ENCODE results near the gene LHPP.

LHPP gene, protein sequence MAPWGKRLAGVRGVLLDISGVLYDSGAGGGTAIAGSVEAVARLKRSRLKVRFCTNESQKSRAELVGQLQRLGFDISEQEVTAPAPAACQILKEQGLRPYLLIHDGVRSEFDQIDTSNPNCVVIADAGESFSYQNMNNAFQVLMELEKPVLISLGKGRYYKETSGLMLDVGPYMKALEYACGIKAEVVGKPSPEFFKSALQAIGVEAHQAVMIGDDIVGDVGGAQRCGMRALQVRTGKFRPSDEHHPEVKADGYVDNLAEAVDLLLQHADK

DNA sequence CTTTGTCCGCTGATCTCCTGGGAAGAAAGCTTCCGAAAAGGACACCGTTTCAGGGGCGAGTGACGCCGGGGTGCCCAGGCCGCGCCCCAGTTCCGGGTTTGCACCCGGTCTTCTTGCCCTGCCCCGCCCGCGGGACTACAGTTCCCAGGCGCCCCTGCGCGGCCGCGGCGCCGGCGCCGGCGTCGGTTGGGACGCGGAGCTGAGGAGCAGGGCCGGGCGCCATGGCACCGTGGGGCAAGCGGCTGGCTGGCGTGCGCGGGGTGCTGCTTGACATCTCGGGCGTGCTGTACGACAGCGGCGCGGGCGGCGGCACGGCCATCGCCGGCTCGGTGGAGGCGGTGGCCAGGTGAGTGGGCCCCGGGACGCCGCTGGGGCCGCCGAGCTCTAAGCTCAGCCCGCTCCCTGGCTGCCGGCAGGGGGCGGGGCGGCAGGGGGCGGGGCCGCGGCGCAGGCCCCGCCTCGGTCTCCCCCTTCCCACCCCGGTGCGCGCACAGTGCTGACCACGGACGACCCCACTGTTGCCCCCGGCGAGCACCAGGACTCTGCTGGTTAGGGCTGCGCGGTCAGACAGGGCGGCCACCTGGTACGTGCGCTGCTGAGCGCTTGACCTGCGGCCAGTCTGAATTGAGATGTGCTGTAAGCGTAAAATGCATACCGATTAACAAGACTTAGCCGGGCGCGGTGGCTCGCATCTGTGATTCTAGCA is at the start of gene LHPP:
LHPP (plus strand) TSS at position 182 of the 706 bp plus-strand sequence; CDS start at position 222, 40 bp downstream.
- DNase-seq (ENCODE audit: low read depth), result peak; percentile 16
- TF ChIP-seq, protein P1, sequence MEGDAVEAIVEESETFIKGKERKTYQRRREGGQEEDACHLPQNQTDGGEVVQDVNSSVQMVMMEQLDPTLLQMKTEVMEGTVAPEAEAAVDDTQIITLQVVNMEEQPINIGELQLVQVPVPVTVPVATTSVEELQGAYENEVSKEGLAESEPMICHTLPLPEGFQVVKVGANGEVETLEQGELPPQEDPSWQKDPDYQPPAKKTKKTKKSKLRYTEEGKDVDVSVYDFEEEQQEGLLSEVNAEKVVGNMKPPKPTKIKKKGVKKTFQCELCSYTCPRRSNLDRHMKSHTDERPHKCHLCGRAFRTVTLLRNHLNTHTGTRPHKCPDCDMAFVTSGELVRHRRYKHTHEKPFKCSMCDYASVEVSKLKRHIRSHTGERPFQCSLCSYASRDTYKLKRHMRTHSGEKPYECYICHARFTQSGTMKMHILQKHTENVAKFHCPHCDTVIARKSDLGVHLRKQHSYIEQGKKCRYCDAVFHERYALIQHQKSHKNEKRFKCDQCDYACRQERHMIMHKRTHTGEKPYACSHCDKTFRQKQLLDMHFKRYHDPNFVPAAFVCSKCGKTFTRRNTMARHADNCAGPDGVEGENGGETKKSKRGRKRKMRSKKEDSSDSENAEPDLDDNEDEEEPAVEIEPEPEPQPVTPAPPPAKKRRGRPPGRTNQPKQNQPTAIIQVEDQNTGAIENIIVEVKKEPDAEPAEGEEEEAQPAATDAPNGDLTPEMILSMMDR (IDR thresholded peaks at IDR 0.05; ENCODE audit: control insufficient read depth, insufficient read depth, low read depth, low read length, missing control alignments), result no peak
- H3K4me3 ChIP-seq (ENCODE audit: control insufficient read depth, low read depth, low read length), result peak within 1 kb of the TSS; percentile 84

DNA sequence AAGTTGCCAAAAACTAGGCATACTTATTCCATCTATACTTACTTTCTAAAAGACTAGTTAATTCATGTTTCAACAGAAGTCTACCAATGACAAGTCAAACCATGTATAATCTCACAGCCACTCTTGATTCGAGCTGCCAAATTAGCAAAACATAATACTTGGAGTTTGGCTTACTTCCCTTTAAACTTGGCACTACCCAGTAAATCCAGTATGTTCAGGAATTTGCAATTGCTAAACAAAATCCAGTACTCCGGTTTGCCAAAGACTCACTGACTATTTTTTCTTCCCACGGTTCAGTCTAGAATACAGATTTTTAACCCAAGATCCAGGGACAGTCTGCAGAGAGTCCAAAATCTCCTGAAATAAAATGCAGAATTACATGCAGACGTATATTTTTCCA is 47.5 kb upstream of the LHPP start:
- peak; percentile 23 for DNase-seq (ENCODE audit: low read depth)
- TF ChIP-seq, protein P1 (IDR thresholded peaks at IDR 0.05; ENCODE audit: control insufficient read depth, insufficient read depth, low read depth, low read length, missing control alignments), result no peak
- H3K4me3 ChIP-seq (ENCODE audit: control insufficient read depth, low read depth, low read length), result no peak overlapping the region

DNA sequence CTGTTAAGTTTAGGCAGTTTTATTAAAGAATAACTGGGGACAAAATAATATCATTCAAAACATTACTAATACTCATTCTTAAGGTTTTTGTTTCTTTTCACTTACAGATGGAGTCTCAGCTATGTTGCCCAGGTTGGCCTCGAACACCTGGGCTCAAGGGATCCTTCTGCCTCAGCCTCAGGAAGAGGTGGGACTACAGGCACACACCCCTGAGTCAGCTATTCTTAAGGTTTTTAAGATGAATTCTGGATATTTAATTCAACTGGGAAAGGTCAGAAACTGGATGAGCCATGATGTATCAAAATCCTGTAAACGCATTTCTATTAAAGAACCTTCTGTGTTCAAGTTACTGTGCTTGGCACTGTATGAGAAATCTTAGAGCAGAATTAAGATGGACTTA is 46.4 kb upstream of the LHPP start:
- TF ChIP-seq, protein P1 (IDR thresholded peaks at IDR 0.05; ENCODE audit: control insufficient read depth, insufficient read depth, low read depth, low read length, missing control alignments), result no peak
- H3K4me3 ChIP-seq (ENCODE audit: control insufficient read depth, low read depth, low read length), result no peak overlapping the region
- no peak for DNase-seq (ENCODE audit: low read depth)

DNA sequence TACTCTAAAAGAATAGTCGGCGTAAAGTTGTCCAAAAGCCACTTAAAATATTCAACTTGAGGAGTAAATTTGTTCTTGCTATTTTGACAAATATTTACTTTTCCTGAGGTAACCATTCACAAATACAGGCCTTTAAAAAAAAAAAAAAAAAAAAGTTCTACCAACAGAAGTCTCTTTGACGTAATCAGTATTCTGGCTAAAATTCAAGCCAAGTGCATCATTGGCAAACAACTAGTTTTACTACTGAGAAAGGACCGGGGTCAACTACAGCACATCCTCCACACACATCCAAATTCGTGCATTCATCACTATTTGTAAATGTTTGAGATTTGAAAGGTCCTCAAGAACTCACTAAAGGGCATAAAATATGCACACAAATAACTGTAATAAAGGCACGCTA is 44.9 kb upstream of the LHPP start:
- peak; percentile 51 for DNase-seq (ENCODE audit: low read depth)
- TF ChIP-seq, protein P1 (IDR thresholded peaks at IDR 0.05; ENCODE audit: control insufficient read depth, insufficient read depth, low read depth, low read length, missing control alignments), result no peak
- no peak overlapping the region for H3K4me3 ChIP-seq (ENCODE audit: control insufficient read depth, low read depth, low read length)

DNA sequence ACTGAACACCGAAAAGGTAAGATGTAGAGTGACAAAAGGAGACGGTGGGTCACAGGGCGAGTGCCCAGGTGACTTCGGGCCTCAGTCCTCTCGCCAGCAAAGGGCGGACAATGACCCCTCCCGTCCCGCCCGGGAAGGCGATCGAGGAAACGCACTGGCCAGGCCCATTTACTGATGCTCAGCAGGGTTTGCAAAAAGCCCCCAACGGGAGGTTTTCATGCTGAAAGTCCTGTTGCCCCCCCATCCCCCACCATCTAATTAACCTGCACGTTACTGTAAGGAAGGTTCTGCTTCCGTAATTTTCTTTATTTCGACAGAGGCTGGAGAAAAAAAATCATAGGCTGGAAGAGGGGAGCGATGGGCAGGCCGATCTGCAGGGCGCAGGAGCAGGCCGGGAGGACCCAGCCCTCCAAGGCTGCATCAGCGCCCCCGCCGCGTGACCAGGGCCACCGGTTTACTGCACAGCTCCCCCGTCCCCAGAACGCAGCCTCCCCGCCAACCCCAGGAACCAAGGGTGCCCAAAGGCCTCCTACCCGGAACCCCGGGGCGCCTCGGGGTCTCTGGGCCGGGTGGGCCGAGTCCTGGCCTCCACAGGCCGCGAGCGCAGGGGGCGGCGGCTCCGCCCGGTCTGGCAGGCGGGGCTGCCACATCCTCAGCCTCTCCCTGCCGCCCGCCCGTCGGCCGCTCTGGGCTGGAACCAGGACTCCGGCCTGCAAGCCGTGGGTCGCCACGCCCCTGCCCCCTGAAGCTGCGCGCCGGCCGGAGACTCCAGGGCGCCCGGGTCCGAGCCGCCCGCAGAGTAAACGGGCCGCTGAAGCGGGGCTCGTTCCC is 43.5 kb upstream of the LHPP start:
- peak overlapping the region; percentile 61 for H3K4me3 ChIP-seq (ENCODE audit: control insufficient read depth, low read depth, low read length)
- TF ChIP-seq, protein P1 (IDR thresholded peaks at IDR 0.05; ENCODE audit: control insufficient read depth, insufficient read depth, low read depth, low read length, missing control alignments), result no peak
- DNase-seq (ENCODE audit: low read depth), result no peak

DNA sequence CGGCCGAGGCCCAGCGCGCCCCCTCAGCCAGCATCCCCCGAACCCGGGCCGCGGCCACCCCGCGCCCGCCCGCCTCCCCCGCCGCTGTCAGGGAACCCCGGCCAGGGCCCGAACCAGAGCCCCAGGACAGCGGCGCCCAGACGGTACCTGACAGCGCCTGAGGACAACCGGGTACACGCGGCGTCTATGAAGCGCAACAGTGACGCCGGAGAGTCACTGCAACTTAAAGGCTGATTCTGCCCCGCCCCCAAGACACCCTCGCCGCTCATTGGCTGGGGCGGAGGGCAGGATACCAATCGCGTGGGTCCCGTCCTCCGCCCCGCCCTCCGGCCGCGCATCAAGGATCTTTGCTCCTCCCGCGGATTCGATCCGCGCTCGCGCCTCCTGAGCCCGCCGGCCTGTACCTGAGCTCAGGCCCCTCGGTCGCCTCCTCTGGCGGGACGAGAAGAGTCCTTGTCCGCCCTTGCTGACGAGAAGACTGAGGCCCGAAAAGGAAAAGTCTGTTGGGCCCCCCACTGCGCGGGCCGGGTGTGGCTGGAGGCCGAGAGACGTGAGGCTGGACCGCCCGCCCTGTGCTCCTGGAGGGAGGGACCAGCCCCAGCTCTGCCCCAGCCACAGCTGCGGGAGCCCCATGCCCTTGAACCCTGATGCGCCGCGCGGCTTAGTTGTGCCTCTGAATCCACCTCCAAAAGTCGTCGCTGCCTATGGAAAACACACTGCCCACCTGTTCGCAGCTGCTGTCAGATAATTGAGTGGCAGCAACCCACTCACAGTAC is 42.7 kb upstream of the LHPP start, which contains the start of gene OAT:
OAT (minus strand) TSS at position 198 of the 776 bp plus-strand sequence. CDS start 6,752 bp downstream, outside the sequence.
- TF ChIP-seq, protein P1 (IDR thresholded peaks at IDR 0.05; ENCODE audit: control insufficient read depth, insufficient read depth, low read depth, low read length, missing control alignments), result no peak
- H3K4me3 ChIP-seq (ENCODE audit: control insufficient read depth, low read depth, low read length), result peak within 1 kb of the TSS; percentile 61
- DNase-seq (ENCODE audit: low read depth), result peak; percentile 65

Measured in AG09309 (cell line).